Activated B cell treated with CpG ODN at 0.5 μM for 24 hours (primary cell): Measurements from ENCODE around the gene MPDZ. TPM values are rescaled to one million over a fixed set of nuclear protein-coding genes. Genes with fewer than 3 reads are reported as not detected.

ENCODE experiments used
- ATAC-seq: fragments of 200-7000 bp; cut with Tn5 transposase; one replicate; pipeline ENCODE4 v1.10.0; 2021; ENCODE audit warnings: low read depth, mild to moderate bottlenecking, moderate library complexity
- CTCF ChIA-PET: fragments of 350-600 bp; sonication (Branson Sonifier 250); formaldehyde crosslinking; loops from one replicate; lab custom pipeline; 2021; ENCODE audit warnings: antibody characterized with exemption; lab: Charles Lee
- POLR2A ChIA-PET: fragments of 350-600 bp; sonication (Branson Sonifier 250); formaldehyde crosslinking; loops from one replicate; lab custom pipeline; 2021; ENCODE audit warnings: antibody characterized with exemption; lab: Charles Lee
- DNase-seq: peaks from one replicate; pipeline ENCODE4 v3.0.0; 2022
- H3K27ac Mint-ChIP-seq: one replicate; pipeline ENCODE4 v1.8.0; 2020; ENCODE audit warnings: mixed read lengths
- H3K27me3 Mint-ChIP-seq: one replicate; pipeline ENCODE4 v1.8.0; 2021; ENCODE audit warnings: mixed read lengths
- H3K36me3 Mint-ChIP-seq: one replicate; pipeline ENCODE4 v1.8.0; 2021; ENCODE audit warnings: low read depth, mixed read lengths
- H3K4me1 Mint-ChIP-seq: one replicate; pipeline ENCODE4 v1.8.0; 2021; ENCODE audit warnings: mixed read lengths
- H3K4me3 Mint-ChIP-seq: one replicate; pipeline ENCODE4 v1.8.0; 2020; ENCODE audit warnings: mild to moderate bottlenecking, mixed read lengths
- H3K9me3 Mint-ChIP-seq: one replicate; pipeline ENCODE4 v1.8.0; 2020; ENCODE audit warnings: mixed read lengths
- intact Hi-C: fragments of 100-400 bp; cut with micrococcal nuclease; formaldehyde crosslinking; loops from one replicate; pipeline ENCODE4 v1.15.1; 2024
- total RNA-seq: library from RNA; stranded (reverse); gene quantifications from 2 replicates; pipeline ENCODE4 v1.2.3, GENCODE V29; 2022
- TF ChIP-seq, protein P1 (sequence below): fragments of 200-600 bp; IDR thresholded peaks from one replicate; pipeline ENCODE4 v1.8.0; 2022; ENCODE audit warnings: antibody characterized with exemption, mild to moderate bottlenecking

The MPDZ gene
- total RNA-seq, 1 donor from 2014 or later, result not detected

DNA sequence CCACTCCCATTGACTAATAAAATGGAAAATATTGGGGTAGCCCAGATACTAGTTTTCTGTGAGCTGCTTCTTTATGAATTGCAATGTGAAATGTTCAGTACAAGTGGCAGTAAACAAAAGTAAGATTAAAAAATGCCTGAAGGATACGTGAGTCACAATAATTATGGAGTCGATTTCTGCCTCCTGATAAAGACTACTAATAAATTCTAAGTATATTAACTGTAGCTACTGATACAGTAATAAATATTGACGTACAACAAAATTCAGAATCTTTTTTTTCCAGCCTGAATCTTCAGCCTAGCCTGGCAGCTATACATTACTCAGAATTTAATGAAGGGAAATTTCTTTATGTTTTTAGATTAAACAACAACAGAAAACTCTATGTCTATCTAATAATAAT, 218.1 kb downstream of the MPDZ start:
- Mint-ChIP-seq H3K27me3 (no peaks in the 10 kb centered on the region), H3K4me1 (no peaks in the 10 kb centered on the region), H3K27ac (no peak overlapping the region), H3K9me3 (peaks cover 3% of the 10 kb centered on the region), H3K36me3 (no peaks in the 10 kb centered on the region), H3K4me3 (no peak overlapping the region)
- ChIA-PET POLR2A (no interaction called here), CTCF (no interaction called here)
- TF ChIP-seq, protein P1, sequence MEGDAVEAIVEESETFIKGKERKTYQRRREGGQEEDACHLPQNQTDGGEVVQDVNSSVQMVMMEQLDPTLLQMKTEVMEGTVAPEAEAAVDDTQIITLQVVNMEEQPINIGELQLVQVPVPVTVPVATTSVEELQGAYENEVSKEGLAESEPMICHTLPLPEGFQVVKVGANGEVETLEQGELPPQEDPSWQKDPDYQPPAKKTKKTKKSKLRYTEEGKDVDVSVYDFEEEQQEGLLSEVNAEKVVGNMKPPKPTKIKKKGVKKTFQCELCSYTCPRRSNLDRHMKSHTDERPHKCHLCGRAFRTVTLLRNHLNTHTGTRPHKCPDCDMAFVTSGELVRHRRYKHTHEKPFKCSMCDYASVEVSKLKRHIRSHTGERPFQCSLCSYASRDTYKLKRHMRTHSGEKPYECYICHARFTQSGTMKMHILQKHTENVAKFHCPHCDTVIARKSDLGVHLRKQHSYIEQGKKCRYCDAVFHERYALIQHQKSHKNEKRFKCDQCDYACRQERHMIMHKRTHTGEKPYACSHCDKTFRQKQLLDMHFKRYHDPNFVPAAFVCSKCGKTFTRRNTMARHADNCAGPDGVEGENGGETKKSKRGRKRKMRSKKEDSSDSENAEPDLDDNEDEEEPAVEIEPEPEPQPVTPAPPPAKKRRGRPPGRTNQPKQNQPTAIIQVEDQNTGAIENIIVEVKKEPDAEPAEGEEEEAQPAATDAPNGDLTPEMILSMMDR, result no peak
- ATAC-seq (no peak), DNase-seq (no peak)
- intact Hi-C loops, result no loop called here
